Renal cortical epithelial cell (primary cell): Measurements from ENCODE around the gene DQX1. TPM values are rescaled to one million over a fixed set of nuclear protein-coding genes. Genes with fewer than 3 reads are reported as not detected.

Experiments
- DNase-seq: peaks from one replicate; pipeline ENCODE4 v3.0.0-alpha.2; 2011; ENCODE audit warnings: low read depth
- total RNA-seq: library from RNA; depleted of rRNA; stranded (reverse); fragments of >200 nt; gene quantifications from 2 replicates; pipeline ENCODE4 v1.2.3, GENCODE V29; 2014

Gene DQX1
- total RNA-seq, 1 donor from 2014 or later, result 0.05 TPM

GRCh38 chr2:74531666-74532065 is 5.6 kb upstream of the DQX1 start:
- no peak for DNase-seq

GRCh38 chr2:74530239-74531187 is 4.5 kb upstream of the DQX1 start:
- DNase-seq, result no peak

GRCh38 chr2:74529357-74530238 is 3.6 kb upstream of the DQX1 start, which contains the start of the genes AUP1 and HTRA2:
Gene AUP1, minus strand, starts transcription at chr2:74529706. Its CDS starts 77 bp downstream, at chr2:74529629.
Gene HTRA2, plus strand, starts transcription at chr2:74529933. Its CDS starts 74 bp downstream, at chr2:74530007.
- DNase-seq, result peak; percentile 97

- no peak for DNase-seq
Measured at GRCh38 chr2:74528600-74529356, 2.7 kb upstream of the DQX1 start.

DNA sequence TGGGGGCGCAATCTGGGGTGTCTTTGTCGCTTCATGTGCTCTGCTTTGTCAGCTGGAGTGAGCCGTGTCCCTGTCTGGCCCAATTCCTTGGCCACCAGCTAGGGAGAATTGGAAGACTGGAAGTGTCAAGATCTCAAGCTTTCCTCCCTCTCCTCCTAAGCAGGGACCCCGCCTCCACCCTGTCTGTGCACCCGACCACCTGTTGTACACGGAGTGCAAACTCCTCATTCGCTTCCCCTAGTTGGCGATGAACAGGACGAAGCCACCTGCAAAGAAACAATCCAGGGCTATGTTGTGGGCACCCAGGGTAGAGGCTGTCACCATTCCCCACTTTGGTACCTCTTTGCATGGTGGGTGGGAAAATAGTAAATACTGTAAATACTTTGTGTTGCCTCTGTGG is 1.7 kb upstream of the DQX1 start:
- no peak for DNase-seq

DNA sequence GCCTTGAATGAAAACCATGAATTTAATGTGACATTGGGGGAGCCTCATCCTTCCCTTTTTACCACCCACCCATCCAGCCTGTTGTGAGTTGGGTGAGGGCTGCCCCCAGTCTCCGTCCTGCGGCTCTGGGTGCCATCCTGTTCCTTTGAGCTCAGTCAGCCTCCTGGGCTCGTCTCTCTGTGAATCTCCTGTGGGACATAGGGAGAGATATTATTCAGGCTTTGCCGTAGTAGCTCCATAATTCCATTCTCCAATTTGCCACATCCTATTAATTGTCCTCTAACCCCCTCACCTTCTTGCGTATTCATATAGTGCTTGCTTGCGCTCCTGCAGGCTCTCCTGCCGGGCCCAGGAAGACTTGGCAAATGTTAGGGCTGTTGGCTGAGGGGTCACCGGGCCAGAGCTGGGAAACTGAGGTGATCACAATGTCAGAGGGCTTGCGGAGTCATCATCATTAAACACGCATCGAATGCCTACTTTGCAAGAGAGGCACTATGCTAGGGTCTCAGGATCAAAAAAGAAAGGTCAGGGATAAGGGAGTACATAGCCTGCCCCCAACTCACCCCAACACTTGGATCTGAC is 709 bp upstream of the DQX1 start:
- DNase-seq, result no peak

DNA sequence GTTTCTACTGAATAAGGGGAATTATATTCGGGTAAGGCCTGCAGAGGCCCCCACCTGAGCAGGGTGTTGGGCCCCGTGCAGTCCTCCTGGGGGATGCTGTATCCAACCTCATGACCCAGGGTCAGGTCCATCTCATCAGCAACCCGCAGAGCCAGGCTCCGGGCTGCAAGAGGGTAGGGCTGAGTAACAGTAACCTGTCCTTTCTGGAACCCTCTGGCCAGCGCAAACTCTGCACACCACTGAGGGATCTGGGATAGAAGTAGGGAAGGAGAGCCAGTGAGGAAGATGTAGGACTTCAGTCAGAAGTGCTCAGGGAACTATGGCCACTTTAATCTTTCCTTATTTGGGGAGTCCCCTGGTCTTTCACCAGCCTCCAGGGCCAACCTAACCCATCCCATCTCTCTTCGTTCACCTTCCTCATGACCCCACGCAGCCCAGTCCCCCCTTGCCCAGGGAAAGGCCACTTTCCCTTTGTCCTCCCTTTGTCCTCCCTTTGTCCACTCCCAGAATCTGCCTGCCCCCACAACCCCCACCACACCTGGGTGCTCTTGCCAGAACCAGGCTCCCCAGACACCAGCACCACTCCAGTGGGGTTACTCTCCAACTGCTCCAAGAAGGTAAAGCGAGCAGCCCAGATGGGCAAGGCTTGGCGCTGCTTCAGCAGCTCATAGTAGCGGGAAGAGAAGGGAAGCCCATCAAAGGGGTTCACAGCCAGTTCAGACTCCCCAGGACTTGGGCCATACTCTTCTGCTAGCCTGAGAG is 895 bp downstream of the DQX1 start:
- no peak for DNase-seq

DNA sequence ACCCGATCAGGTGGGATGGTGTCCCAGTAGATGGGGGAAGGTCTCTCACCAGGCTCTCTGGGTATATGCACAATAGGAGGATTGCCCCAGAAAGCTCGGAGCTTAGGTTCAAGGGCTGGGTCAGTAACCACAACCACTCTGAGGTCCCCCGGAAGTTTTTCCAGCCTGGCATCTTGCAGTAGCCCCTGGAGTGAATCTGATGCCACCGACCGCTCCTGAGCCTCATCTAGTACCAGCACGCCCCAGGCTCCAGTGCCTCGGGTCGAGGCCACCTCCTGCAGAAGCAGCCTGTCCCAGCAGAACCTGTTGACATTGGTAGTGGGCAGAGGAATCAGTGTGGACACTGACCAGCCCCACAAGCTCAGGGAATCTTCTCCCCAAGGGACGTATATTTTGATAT is 2.0 kb downstream of the DQX1 start:
- DNase-seq, result no peak

DNA sequence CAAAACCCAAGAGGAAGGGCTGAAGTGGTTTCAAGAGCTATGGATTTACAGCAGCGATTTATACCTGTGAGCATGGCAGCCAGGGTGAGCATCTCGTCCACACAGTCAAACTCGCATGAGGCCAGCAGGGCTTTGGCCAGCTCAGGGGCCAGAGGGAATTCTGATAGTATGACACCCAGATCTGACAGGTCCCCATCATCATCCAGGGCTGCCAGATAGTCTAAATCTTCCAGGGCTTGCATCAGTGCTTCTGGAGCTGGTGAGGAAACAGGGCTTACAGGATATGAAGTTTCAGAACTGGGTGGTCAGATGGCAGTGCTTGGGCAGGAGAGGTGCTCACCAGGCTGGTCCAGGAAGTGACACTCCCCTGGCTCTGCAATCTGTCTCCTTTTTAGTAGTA is 3.5 kb downstream of the DQX1 start:
- no peak for DNase-seq

DNA sequence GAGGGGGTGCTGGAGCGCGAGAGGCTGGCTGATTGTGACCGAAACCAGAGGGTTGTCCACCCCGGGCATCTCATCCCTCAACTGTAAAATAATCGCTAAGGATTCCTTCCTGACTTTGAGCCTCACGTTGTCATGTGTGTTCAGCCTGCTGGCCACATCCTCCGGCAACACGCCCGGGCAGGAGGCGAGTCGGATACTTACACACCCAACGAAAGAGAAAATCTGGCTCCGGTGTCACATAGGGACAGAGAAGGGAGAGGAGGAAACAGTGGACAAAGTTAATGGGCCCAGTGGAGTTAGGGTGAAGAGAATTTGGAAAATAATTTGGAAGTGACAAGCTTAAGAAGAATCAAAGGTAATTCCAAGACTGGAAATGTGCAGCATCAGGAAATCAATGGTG is 9.4 kb downstream of the DQX1 start:
- no peak for DNase-seq

DNA sequence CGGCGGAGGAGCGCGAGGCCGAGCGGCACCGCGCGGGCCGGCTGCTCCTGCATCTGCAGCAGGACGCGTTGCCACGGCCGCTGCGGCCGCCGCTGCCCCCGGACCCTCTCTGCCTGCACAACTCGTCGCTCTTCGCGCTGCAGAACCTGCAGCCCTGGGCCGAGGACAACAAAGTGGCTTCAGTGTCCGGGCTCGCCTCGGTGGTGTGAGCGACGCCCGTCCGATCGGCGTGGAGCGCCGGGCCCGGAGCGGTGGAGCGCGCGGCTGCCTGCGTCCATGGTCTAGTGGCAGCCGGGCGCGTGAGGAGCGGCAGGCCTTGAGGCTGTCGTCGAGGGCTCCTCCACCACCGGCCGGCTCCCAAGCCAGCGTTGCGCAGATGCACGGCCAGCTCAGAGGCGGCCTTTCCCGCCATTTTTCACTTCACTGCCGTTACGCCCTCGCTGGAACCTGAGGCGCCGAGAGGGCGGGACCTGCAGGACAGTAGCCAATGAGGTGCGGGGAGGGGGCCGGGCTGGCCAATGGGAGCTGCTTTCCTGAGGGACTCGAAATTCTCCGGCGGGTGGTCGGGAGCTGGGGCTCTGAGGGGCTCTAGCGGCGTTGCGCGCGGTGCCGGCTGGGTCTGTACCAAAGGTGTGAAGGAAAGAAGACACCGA is 9.9 kb downstream of the DQX1 start:
- no peak for DNase-seq

- DNase-seq, result no peak
Measured at GRCh38 chr2:74515271-74515980, 10.6 kb downstream of the DQX1 start.

DNA sequence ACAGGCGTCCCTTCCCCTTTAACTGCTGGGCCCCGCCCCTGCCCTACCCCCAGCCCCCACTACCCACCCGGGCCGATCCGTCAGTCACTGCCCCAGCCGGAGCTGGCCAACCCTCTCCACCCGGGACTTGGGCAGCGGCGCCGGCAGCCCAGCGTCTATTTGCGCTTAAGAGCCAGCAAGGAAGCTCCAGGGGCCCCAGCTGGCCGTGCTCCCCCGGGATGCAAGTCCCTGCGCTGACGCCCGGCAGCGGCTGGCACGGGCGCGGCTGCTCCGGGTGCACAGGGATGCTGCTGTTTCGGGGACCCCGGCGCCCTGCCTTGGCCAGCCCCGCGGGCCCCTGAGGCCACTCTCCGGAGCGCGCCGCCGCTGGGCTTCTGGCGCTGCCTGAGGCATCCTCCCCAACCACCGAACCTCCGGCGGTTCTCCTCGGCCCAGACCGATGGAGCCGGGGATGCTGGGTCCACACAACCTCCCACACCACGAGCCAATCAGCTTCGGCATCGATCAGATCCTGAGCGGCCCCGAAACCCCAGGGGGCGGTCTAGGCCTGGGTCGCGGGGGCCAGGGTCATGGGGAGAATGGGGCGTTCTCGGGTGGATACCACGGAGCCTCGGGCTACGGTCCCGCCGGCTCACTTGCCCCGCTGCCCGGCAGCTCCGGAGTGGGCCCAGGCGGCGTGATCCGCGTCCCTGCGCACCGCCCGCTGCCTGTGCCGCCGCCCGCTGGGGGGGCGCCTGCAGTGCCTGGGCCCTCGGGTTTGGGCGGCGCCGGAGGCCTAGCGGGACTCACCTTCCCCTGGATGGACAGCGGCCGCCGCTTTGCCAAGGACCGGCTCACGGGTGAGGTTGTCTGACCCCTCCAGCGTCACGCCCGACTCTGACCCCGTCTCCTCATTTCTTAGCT is 11.4 kb downstream of the DQX1 start, which contains the start of gene TLX2:
TLX2 (plus strand) TSS at position 83 of the 903 bp plus-strand sequence; CDS start at position 440, 357 bp downstream.
- DNase-seq, result no peak

DNA sequence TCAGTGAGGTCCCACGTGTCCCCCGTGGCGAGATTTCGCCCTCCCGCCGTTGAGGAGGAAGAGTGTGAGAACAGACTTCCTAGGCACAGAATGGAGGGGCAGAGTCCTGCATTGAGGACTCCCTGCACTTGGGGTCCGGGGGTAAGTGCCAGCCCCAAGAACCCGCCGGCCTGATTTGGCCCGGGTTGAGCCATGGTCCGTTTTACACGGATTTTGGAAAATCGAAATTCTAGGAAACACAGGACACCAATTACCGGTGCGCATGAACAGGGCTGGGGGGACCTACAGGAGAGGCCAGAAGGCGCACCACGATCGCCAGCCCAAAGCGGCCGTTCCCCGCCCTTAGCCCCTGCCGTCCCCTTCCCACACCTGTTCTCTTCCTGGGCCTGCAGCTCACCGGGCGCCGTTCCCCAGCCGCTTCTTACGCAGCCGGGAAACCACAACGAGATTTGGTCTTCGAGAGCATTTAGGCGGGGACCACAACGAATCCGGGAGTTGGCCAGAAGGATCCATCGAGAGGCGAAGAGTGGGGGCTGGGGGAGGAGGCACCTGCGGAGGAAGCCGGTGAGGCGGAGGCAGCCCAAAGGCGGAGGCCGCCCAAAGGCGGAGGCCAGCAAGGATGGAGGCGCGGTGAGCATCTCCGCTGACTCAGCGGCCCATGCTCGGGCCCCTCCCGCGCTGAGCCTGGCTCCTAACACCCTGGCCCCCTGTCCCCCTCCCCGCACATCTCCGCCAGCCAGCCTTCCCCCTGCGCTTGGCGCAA is 12.2 kb downstream of the DQX1 start:
- DNase-seq, result no peak

DNA sequence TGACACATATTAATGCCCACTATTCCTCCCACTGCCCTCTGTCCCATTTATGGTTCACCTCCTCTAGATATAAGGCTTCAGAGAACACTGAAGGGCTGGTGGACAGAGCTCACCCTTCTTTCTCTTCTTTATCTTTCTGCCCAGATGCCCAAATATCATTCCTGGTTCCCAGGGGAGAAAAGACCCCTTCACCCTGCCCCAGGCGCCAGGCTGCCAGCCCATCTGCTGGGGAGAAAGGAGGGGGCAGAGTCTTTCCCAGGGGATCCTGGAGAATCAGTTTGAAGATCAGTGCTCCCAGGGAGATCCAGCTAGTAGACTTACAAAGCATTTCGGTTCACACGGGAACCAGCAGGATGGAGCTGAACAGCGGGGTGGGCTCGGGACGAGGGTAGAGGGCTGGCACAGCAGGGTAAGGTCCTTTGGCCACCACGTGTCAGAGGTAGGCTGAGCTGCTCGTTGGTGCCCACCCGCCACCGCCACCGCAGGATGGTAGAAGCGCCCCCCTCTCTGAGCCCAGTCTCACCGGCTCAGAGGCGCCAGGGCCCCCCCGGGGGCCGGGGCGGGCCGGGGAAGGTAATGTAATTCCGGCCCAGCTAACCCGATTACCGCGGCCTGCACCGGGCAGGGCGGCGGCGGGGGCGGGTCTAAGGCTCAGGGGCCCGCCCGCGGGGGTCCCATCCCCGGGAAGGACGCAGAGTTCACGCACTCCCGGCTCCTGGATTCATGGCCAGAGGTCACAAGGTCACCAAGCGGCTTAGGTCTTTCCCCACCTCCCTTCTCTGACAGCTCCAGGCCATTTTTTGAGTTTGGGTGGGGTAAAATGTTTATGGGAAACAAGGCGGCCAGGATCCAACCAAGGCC is 13.1 kb downstream of the DQX1 start:
- no peak for DNase-seq
